ENCODE data around the gene TBX18. TPM values are rescaled to one million over a fixed set of nuclear protein-coding genes. Genes with fewer than 3 reads are reported as not detected.

Gene TBX18
- total RNA-seq: 0.68 and 1.7 TPM in 2 replicates

GRCh38 chr6:84764332-84765049 lies at the start of gene TBX18:
Gene TBX18 (minus strand): TSS chr6:84764598. CDS start chr6:84764181, 417 bp downstream.
- peak; percentile 99 for DNase-seq

- DNase-seq: no peak
Observed at GRCh38 chr6:84811351-84811750, 47.0 kb upstream of the TBX18 start.

- no peak for DNase-seq
Observed at GRCh38 chr6:84809455-84809854, 45.1 kb upstream of the TBX18 start.

- no peak for DNase-seq
Observed at GRCh38 chr6:84808491-84809061, 44.2 kb upstream of the TBX18 start.

GRCh38 chr6:84805145-84805544 lies 40.7 kb upstream of the TBX18 start:
- no peak for DNase-seq

GRCh38 chr6:84804720-84805119 lies 40.3 kb upstream of the TBX18 start:
- DNase-seq: no peak

- DNase-seq: no peak
Observed at GRCh38 chr6:84801250-84801649, 36.9 kb upstream of the TBX18 start.

GRCh38 chr6:84798257-84798656 lies 33.9 kb upstream of the TBX18 start:
- DNase-seq: peak; percentile 88

GRCh38 chr6:84796343-84796742 lies 31.9 kb upstream of the TBX18 start:
- DNase-seq: no peak

GRCh38 chr6:84791927-84792326 lies 27.5 kb upstream of the TBX18 start:
- DNase-seq: no peak

GRCh38 chr6:84791233-84791632 lies 26.8 kb upstream of the TBX18 start:
- peak; percentile 79 for DNase-seq

- no peak for DNase-seq
Observed at GRCh38 chr6:84789170-84789569, 24.8 kb upstream of the TBX18 start.

GRCh38 chr6:84788689-84789088 lies 24.3 kb upstream of the TBX18 start:
- no peak for DNase-seq

- no peak for DNase-seq
Observed at GRCh38 chr6:84785671-84786070, 21.3 kb upstream of the TBX18 start.

GRCh38 chr6:84779917-84780316 lies 15.5 kb upstream of the TBX18 start:
- no peak for DNase-seq

- DNase-seq: no peak
Observed at GRCh38 chr6:84779380-84779779, 15.0 kb upstream of the TBX18 start.

- DNase-seq: no peak
Observed at GRCh38 chr6:84777888-84778287, 13.5 kb upstream of the TBX18 start.

- DNase-seq: no peak
Observed at GRCh38 chr6:84776392-84776791, 12.0 kb upstream of the TBX18 start.

- DNase-seq: no peak
Observed at GRCh38 chr6:84775751-84776150, 11.4 kb upstream of the TBX18 start.

GRCh38 chr6:84774985-84775284 lies 10.5 kb upstream of the TBX18 start:
- no peak for DNase-seq

GRCh38 chr6:84774157-84774984 lies 10.0 kb upstream of the TBX18 start:
- peak; percentile 82 for DNase-seq

- DNase-seq: peak; percentile 63
Observed at GRCh38 chr6:84773431-84774156, 9.2 kb upstream of the TBX18 start.

GRCh38 chr6:84773133-84773430 lies 8.7 kb upstream of the TBX18 start:
- DNase-seq: no peak
